ENCODE measurements around the gene TULP4. TPM values are rescaled to one million over a fixed set of nuclear protein-coding genes. Genes with fewer than 3 reads are reported as not detected.

TULP4 gene
- total RNA-seq, 1 donor from 2014 or later: 100 TPM

DNA sequence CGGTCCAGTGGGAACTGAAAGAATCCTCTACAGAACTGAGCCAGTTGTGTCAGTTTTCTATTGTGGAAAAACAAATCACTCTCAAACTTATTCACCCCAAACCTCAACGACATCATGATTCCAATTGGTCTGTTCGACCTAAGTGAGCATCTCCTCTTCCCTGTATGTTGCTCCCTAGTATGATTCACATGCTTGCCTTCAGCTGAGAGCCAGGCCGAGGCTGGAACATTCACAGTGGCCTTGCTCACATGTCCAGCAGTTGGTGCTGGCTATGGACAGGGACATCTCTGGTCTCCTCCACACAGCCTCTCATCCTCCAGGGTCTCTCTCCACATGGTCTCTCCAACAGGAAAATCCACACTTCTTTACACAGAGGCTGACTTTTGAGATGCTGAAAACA, 219.3 kb downstream of the TULP4 start:
- H3K27me3 Mint-ChIP-seq (ENCODE audit: unreplicated experiment): peaks cover 25% of the 10 kb centered on the region
- TF ChIP-seq, protein P1, sequence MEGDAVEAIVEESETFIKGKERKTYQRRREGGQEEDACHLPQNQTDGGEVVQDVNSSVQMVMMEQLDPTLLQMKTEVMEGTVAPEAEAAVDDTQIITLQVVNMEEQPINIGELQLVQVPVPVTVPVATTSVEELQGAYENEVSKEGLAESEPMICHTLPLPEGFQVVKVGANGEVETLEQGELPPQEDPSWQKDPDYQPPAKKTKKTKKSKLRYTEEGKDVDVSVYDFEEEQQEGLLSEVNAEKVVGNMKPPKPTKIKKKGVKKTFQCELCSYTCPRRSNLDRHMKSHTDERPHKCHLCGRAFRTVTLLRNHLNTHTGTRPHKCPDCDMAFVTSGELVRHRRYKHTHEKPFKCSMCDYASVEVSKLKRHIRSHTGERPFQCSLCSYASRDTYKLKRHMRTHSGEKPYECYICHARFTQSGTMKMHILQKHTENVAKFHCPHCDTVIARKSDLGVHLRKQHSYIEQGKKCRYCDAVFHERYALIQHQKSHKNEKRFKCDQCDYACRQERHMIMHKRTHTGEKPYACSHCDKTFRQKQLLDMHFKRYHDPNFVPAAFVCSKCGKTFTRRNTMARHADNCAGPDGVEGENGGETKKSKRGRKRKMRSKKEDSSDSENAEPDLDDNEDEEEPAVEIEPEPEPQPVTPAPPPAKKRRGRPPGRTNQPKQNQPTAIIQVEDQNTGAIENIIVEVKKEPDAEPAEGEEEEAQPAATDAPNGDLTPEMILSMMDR (IDR thresholded peaks at IDR 0.05): no peak
- H3K4me3 Mint-ChIP-seq (ENCODE audit: unreplicated experiment): no peak overlapping the region
- DNase-seq (ENCODE audit: extremely low spot score, unreplicated experiment): peak; percentile 56
- H3K9me3 Mint-ChIP-seq (ENCODE audit: unreplicated experiment): peaks cover 20% of the 10 kb centered on the region
- H3K36me3 Mint-ChIP-seq (ENCODE audit: unreplicated experiment): peaks cover 7% of the 10 kb centered on the region
- no peak overlapping the region for H3K27ac Mint-ChIP-seq (ENCODE audit: unreplicated experiment)
- peaks cover 5% of the 10 kb centered on the region for H3K4me1 Mint-ChIP-seq (ENCODE audit: unreplicated experiment)

DNA sequence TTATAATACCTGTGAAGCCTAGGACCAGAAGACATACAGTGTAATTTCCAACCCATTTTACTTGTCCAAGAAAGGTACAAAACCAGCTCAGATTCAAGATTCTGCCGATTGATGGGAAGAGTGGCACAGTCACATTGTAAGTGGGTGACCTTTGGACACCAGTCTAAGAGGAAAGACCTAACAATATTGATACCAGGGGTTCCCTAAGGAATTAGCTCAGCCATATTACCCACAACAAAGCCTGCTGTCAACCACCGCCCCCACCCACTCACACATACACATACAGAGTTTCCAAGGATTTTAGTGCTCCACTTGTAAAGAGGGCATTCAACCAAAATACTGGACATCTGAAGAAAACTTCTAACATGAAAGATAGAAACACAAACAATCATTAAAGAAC, 219.7 kb downstream of the TULP4 start:
- H3K36me3 Mint-ChIP-seq (ENCODE audit: unreplicated experiment): peaks cover 6% of the 10 kb centered on the region
- H3K27me3 Mint-ChIP-seq (ENCODE audit: unreplicated experiment): peaks cover 21% of the 10 kb centered on the region
- DNase-seq (ENCODE audit: extremely low spot score, unreplicated experiment): peak; percentile 21
- H3K4me1 Mint-ChIP-seq (ENCODE audit: unreplicated experiment): peaks cover 5% of the 10 kb centered on the region
- H3K9me3 Mint-ChIP-seq (ENCODE audit: unreplicated experiment): peaks cover 15% of the 10 kb centered on the region
- no peak overlapping the region for H3K4me3 Mint-ChIP-seq (ENCODE audit: unreplicated experiment)
- TF ChIP-seq, protein P1 (IDR thresholded peaks at IDR 0.05): no peak
- no peak overlapping the region for H3K27ac Mint-ChIP-seq (ENCODE audit: unreplicated experiment)

DNA sequence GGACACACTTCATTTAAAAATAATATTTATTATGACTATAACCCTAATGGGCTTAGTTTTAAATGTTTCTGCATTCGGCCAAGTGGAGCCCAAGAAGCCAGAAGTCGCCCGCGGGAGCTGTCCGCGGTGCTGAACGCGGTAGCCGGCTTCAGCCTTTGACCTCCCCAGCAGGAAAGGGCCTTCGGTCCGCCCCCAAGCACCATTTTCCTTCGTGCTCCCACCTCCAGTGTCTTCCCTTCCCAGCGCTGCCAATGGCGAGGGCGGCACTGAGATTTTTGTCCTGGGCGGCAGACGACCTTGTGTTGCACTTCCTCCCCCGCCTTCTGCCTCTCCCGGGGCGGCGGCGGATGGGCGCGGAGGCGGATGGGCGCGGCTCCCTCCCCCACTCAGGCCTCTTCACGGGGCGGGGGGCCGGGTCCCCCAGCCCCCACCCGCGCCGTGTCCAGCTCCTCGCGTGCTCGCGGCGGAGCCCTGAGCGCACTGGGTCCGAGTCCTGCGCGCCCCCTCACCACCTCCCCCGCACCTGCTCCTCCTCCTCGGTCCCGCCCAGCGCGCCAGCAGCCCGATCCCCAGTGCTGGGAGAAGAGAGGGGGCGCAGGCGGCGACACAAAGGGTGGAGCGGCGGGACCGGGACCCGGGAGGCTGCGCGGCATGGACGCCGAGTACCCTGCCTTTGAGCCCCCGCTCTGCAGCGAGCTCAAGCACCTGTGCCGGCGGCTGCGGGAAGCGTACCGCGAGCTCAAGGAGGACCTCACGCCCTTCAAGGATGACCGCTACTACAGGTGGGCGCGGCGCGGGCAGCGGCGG, 224.0 kb downstream of the TULP4 start:
- TF ChIP-seq, protein P1 (IDR thresholded peaks at IDR 0.05): no peak
- Mint-ChIP-seq H3K4me1 (ENCODE audit: unreplicated experiment) (peaks cover 7% of the 10 kb centered on the region), H3K27me3 (ENCODE audit: unreplicated experiment) (peaks cover 10% of the 10 kb centered on the region), H3K9me3 (ENCODE audit: unreplicated experiment) (peaks cover 3% of the 10 kb centered on the region), H3K27ac (ENCODE audit: unreplicated experiment) (no peak overlapping the region), H3K4me3 (ENCODE audit: unreplicated experiment) (peak overlapping the region; percentile 73), H3K36me3 (ENCODE audit: unreplicated experiment) (peaks cover 1% of the 10 kb centered on the region)
- peak; percentile 89 for DNase-seq (ENCODE audit: extremely low spot score, unreplicated experiment)

DNA sequence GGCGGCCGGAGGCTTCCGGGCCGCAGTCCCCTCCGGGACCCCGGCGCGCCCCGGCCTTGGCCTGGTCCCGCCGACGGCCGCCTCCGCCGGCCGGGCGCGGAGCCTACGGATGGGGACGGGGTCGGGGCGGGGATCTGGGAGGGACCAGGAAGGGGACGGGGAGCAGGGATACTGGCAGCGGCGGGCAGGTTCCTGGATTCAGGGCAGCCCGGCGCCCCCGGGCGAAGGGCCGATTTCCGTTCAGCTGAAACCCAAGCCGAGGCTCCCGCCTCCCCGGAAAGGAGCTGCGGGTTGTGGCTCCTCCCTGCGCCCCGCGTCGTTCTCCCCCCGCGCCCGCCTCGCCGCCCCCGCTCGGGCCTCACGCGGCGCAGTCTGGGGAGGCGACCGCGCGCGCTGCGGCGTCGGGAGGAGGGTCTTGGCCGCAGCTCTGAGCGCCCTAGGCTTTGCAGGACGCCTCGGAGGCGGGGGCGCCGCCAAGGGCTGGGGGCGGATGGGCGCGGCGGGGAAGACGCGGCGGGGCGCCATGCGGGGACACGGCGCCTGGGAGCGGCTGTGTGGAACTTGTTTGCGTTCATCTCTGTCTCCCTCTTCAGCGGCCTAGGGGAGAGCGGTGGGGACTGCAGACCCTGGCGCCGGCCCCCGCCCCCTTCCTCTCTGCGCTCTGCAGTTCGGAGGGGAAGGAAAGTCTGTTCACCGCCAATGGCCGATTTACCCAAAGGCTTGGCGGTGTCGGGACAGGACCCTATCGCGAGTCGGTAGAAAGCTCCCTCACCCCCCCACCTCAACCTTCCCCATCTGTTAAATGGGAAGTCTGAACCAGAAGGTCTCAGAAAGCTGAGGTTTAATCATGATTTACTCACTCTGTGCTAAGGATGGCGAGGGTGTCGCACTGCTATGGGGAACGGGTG, 224.9 kb downstream of the TULP4 start:
- Mint-ChIP-seq H3K36me3 (ENCODE audit: unreplicated experiment) (peaks cover under 1% of the 10 kb centered on the region), H3K4me3 (ENCODE audit: unreplicated experiment) (peak overlapping the region; percentile 71), H3K27ac (ENCODE audit: unreplicated experiment) (no peak overlapping the region), H3K27me3 (ENCODE audit: unreplicated experiment) (peaks cover 10% of the 10 kb centered on the region), H3K4me1 (ENCODE audit: unreplicated experiment) (peaks cover 7% of the 10 kb centered on the region), H3K9me3 (ENCODE audit: unreplicated experiment) (peaks cover 3% of the 10 kb centered on the region)
- no peak for DNase-seq (ENCODE audit: extremely low spot score, unreplicated experiment)
- TF ChIP-seq, protein P1 (IDR thresholded peaks at IDR 0.05): no peak

DNA sequence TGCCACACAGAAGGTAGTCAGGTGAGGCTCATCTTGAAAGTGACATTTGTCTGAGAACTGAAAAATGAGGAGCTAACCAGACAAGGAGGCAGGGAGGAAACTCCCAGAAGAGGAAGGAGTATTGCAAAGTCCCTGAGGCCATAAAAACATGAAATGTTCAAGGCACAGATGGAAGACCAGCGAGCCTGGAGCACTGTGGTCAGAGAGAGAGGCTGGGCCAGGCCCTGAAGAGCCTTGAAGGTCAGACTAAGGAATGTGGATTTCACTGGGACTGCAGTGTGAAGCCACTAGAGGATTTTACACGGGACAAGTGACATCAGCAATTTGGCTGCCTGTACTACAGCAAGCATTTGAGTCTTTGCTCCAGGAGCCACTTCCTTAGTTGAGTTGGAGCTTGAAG, 226.5 kb downstream of the TULP4 start:
- Mint-ChIP-seq H3K4me3 (ENCODE audit: unreplicated experiment) (no peak overlapping the region), H3K27me3 (ENCODE audit: unreplicated experiment) (peaks cover 9% of the 10 kb centered on the region), H3K4me1 (ENCODE audit: unreplicated experiment) (peaks cover 7% of the 10 kb centered on the region), H3K27ac (ENCODE audit: unreplicated experiment) (no peak overlapping the region), H3K36me3 (ENCODE audit: unreplicated experiment) (no peaks in the 10 kb centered on the region), H3K9me3 (ENCODE audit: unreplicated experiment) (no peaks in the 10 kb centered on the region)
- TF ChIP-seq, protein P1 (IDR thresholded peaks at IDR 0.05): no peak
- DNase-seq (ENCODE audit: extremely low spot score, unreplicated experiment): no peak

Measured in osteocyte (in vitro differentiated cells).